Activated gamma-delta T cell treated with Interleukin-2 at 50 U/mL for 16 hours (primary cell): ENCODE measurements around the gene CEMP1.

ENCODE experiments used
- DNase-seq: peaks from one replicate; pipeline ENCODE4 v3.0.0-alpha.2; 2020

Gene CEMP1

GRCh38 chr16:2518823-2519710, 12.1 kb downstream of the CEMP1 start:
- DNase-seq = no peak

- DNase-seq = no peak
These were observed 13.1 kb downstream of the CEMP1 start for GRCh38 chr16:2517954-2518605.

- no peak for DNase-seq
These were observed 14.6 kb downstream of the CEMP1 start for GRCh38 chr16:2516391-2517240.

GRCh38 chr16:2515180-2515851, 15.9 kb downstream of the CEMP1 start:
- DNase-seq = no peak

- DNase-seq = peak; percentile 30
These were observed 16.7 kb downstream of the CEMP1 start for GRCh38 chr16:2514333-2515179.

- peak; percentile 92 for DNase-seq
These were observed 17.5 kb downstream of the CEMP1 start, which contains the start of gene ATP6V0C for GRCh38 chr16:2513405-2514332. Gene ATP6V0C, plus strand, starts transcription at chr16:2513952. Its CDS starts 152 bp downstream, at chr16:2514104.

- DNase-seq = peak; percentile 45
These were observed 18.3 kb downstream of the CEMP1 start for GRCh38 chr16:2512735-2513404.

GRCh38 chr16:2511996-2512734, 19.0 kb downstream of the CEMP1 start:
- no peak for DNase-seq

GRCh38 chr16:2511128-2511800, 19.9 kb downstream of the CEMP1 start:
- DNase-seq = no peak

- no peak for DNase-seq
These were observed 22.3 kb downstream of the CEMP1 start for GRCh38 chr16:2508722-2509400.

GRCh38 chr16:2507665-2508064, 23.5 kb downstream of the CEMP1 start:
- no peak for DNase-seq

GRCh38 chr16:2507052-2507659, 24.1 kb downstream of the CEMP1 start:
- DNase-seq = no peak

GRCh38 chr16:2505695-2506094, 25.5 kb downstream of the CEMP1 start:
- DNase-seq = no peak

GRCh38 chr16:2501946-2502895, 29.0 kb downstream of the CEMP1 start:
- DNase-seq = no peak

- peak; percentile 82 for DNase-seq
These were observed 30.1 kb downstream of the CEMP1 start for GRCh38 chr16:2500918-2501750.
